Endodermal cell (in vitro differentiated cells): ENCODE measurements around the gene PHF2. TPM values are rescaled to one million over a fixed set of nuclear protein-coding genes. Genes with fewer than 3 reads are reported as not detected.

Source experiments
- DNase-seq: peaks from one replicate; pipeline ENCODE4 v3.0.0-alpha.2; 2017
- H3K27ac ChIP-seq: 2 replicates; pipeline ENCODE4 v1.5.1; 2013; ENCODE audit warnings: mild to moderate bottlenecking, low read depth, low read length, moderate library complexity
- H3K27me3 ChIP-seq: 2 replicates; pipeline ENCODE4 v1.6.1; 2013; ENCODE audit warnings: mild to moderate bottlenecking, low read length, moderate library complexity; ENCODE audit not compliant: insufficient read depth, control insufficient read depth, poor library complexity, severe bottlenecking
- H3K36me3 ChIP-seq: 2 replicates; pipeline ENCODE4 v1.7.0; 2013; ENCODE audit warnings: mild to moderate bottlenecking, low read length, moderate library complexity; ENCODE audit not compliant: control insufficient read depth, insufficient read depth
- H3K4me1 ChIP-seq: one replicate; pipeline ENCODE4 v1.7.0; 2013; ENCODE audit warnings: low read length; ENCODE audit not compliant: control insufficient read depth, insufficient read depth
- H3K4me3 ChIP-seq: 2 replicates; pipeline ENCODE4 v1.5.1; 2013; ENCODE audit warnings: mild to moderate bottlenecking, low read length, moderate library complexity
- H3K9ac ChIP-seq: 2 replicates; pipeline ENCODE4 v1.6.1; 2013; ENCODE audit warnings: mild to moderate bottlenecking, low read length, moderate library complexity; ENCODE audit not compliant: poor library complexity, severe bottlenecking; ENCODE audit errors: extremely low read depth
- H3K9me3 ChIP-seq: 2 replicates; pipeline ENCODE4 v1.6.1; 2013; ENCODE audit warnings: mild to moderate bottlenecking, low read length, moderate library complexity; ENCODE audit not compliant: control insufficient read depth
- H3K27ac Mint-ChIP-seq: 2 replicates; pipeline ENCODE4 v1.8.0; 2020; ENCODE audit warnings: mixed read lengths
- H3K27me3 Mint-ChIP-seq: 2 replicates; pipeline ENCODE4 v1.8.0; 2021; ENCODE audit warnings: mild to moderate bottlenecking, mixed read lengths; ENCODE audit not compliant: insufficient read depth
- H3K36me3 Mint-ChIP-seq: 2 replicates; pipeline ENCODE4 v1.8.0; 2020; ENCODE audit warnings: low read depth, mixed read lengths
- H3K4me1 Mint-ChIP-seq: 2 replicates; pipeline ENCODE4 v1.8.0; 2020; ENCODE audit warnings: mixed read lengths
- H3K4me3 Mint-ChIP-seq: 2 replicates; pipeline ENCODE4 v1.8.0; 2020; ENCODE audit warnings: mild to moderate bottlenecking, moderate library complexity, mixed read lengths
- H3K9me3 Mint-ChIP-seq: 2 replicates; pipeline ENCODE4 v1.8.0; 2020; ENCODE audit warnings: mild to moderate bottlenecking, mixed read lengths
- WGBS, 2 experiments: methylation state at CpG; one replicate each; pipeline versions ENCODE4 v1.1.5 to v1.1.7; 2013; ENCODE audit warnings: missing lambda C conversion rate in 2 of 2, mixed read lengths in 1 of 2; ENCODE audit not compliant: insufficient coverage in 1 of 2, insufficient read length in 1 of 2; 5-methylcytosine and 5-hydroxymethylcytosine counted together
- total RNA-seq, 2 donors: library from RNA; stranded (reverse); fragmentation: NEBNext Ultra II Directional in 1 of 2; extraction: Animal tissue kit (Norgen Biotek cat#: 25700) in 1 of 2; gene quantifications; 2 replicates in 1 of 2; 3 replicates in 1 of 2; pipeline ENCODE4 v1.2.1, GENCODE V29; 2021
- TF ChIP-seq, protein P1 (sequence below): fragments of 200-600 bp; sonication (generic); conservative IDR thresholded peaks from 2 replicates; pipeline ENCODE4 v1.5.0; 2021; ENCODE audit warnings: antibody characterized with exemption, mild to moderate bottlenecking

PHF2 gene
- total RNA-seq, 2 donors from 2014 or later = 17.1 to 20.2 TPM

DNA sequence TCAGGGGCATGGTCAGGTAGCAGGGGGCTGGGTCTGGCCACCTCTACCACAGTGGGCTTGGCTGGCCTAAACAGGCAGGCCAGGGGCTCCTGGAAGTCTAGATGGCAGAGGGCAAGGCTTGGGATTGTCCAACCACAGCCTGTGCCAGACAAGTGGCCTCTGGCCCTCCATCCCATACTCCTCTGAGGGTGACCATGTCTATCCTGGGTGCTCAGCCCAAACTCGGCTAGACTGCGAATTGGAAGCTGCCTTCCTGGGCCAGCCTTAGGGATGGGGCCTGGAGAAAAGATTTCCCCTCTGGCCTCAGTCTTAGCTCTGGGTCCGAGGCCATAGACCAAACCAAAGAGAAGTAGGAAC, 110.5 kb downstream of the PHF2 start:
- WGBS, 2 experiments = 86 to 94% methylated on average over 3 of the region's 3 CpGs

DNA sequence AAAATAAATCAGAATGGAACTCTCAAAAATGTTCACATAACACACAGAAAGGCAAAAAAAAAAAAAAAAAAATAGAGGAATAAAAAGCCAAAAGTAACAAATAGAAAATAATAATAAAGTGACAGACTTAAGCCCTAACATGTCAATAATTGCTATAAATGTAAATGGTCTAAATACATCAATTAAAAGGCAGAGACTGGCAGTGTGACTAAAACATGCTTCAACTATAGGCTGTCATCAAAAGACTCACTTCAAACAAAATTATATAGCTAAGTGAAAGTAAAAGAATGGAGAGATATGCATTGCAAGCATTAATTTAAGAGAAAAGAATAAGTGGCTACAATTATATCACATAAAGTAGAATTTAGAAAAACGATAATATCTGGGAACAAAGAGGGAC, 114.2 kb downstream of the PHF2 start:
- Mint-ChIP-seq H3K27ac (no peak overlapping the region), H3K4me3 (no peak overlapping the region), H3K27me3 (no peaks in the 10 kb centered on the region), H3K4me1 (peaks cover 2% of the 10 kb centered on the region), H3K36me3 (no peaks in the 10 kb centered on the region), H3K9me3 (peaks cover 33% of the 10 kb centered on the region)
- H3K27ac ChIP-seq = no peak overlapping the region
- H3K9ac ChIP-seq = no peak overlapping the region
- DNase-seq = no peak
- no peak overlapping the region for H3K4me3 ChIP-seq
- peaks cover 23% of the 10 kb centered on the region for H3K9me3 ChIP-seq
- no peaks in the 10 kb centered on the region for H3K4me1 ChIP-seq
- H3K27me3 ChIP-seq = no peaks in the 10 kb centered on the region
- no peaks in the 10 kb centered on the region for H3K36me3 ChIP-seq
- 100% methylated on average over 1 of the region's 1 CpG; no CpG with 5 or more reads in 1 of the 2 experiments for WGBS, 2 experiments
- TF ChIP-seq, protein P1, sequence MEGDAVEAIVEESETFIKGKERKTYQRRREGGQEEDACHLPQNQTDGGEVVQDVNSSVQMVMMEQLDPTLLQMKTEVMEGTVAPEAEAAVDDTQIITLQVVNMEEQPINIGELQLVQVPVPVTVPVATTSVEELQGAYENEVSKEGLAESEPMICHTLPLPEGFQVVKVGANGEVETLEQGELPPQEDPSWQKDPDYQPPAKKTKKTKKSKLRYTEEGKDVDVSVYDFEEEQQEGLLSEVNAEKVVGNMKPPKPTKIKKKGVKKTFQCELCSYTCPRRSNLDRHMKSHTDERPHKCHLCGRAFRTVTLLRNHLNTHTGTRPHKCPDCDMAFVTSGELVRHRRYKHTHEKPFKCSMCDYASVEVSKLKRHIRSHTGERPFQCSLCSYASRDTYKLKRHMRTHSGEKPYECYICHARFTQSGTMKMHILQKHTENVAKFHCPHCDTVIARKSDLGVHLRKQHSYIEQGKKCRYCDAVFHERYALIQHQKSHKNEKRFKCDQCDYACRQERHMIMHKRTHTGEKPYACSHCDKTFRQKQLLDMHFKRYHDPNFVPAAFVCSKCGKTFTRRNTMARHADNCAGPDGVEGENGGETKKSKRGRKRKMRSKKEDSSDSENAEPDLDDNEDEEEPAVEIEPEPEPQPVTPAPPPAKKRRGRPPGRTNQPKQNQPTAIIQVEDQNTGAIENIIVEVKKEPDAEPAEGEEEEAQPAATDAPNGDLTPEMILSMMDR = no peak

More for the DNA sequence above, 110.5 kb downstream of the PHF2 start:
- H3K27ac Mint-ChIP-seq = no peak overlapping the region
- Histone ChIP-seq H3K36me3 (no peaks in the 10 kb centered on the region), H3K27ac (no peak overlapping the region), H3K9me3 (peaks cover 21% of the 10 kb centered on the region), H3K9ac (no peak overlapping the region), H3K27me3 (no peaks in the 10 kb centered on the region), H3K4me3 (no peak overlapping the region), H3K4me1 (no peaks in the 10 kb centered on the region)
- no peaks in the 10 kb centered on the region for H3K27me3 Mint-ChIP-seq
- TF ChIP-seq, protein P1 = no peak
- H3K36me3 Mint-ChIP-seq = no peaks in the 10 kb centered on the region
- H3K4me1 Mint-ChIP-seq = peaks cover 4% of the 10 kb centered on the region
- DNase-seq = no peak
- H3K4me3 Mint-ChIP-seq = no peak overlapping the region
- peaks cover 27% of the 10 kb centered on the region for H3K9me3 Mint-ChIP-seq

DNA sequence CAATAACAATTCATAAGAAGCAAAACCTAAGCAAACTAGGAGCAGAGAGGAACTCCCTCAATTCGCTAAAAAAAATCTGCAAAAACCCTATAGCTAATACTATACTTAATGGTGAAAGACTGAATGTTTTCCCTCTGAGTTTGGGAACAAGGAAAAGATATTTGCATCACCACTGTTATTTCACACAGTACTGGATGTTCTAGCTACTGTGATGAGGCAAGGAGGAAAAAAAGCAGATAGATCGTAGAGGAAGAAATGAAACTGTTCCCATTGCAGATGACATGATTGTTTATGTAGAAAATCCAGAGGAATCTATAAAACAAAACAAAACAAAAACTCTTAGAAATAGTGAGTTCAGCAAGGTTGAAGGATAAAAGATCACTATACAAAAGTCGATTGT, 116.7 kb downstream of the PHF2 start:
- Mint-ChIP-seq H3K4me1 (no peaks in the 10 kb centered on the region), H3K36me3 (no peaks in the 10 kb centered on the region), H3K27me3 (no peaks in the 10 kb centered on the region), H3K27ac (no peak overlapping the region), H3K4me3 (no peak overlapping the region), H3K9me3 (peaks cover 32% of the 10 kb centered on the region)
- no peaks in the 10 kb centered on the region for H3K27me3 ChIP-seq
- no peak overlapping the region for H3K27ac ChIP-seq
- H3K9ac ChIP-seq = no peak overlapping the region
- DNase-seq = no peak
- no peak overlapping the region for H3K4me3 ChIP-seq
- H3K4me1 ChIP-seq = no peaks in the 10 kb centered on the region
- 89% methylated on average over 2 of the region's 3 CpGs; no CpG with 5 or more reads in 1 of the 2 experiments for WGBS, 2 experiments
- TF ChIP-seq, protein P1 = no peak
- peaks cover 32% of the 10 kb centered on the region for H3K9me3 ChIP-seq
- H3K36me3 ChIP-seq = no peaks in the 10 kb centered on the region
